Activated CD8-positive, alpha-beta memory T cell treated with anti-CD3 and anti-CD28 coated beads for 1 hour (primary cell): ENCODE results near the gene FUBP1.
"Not testable (repeated sequence)": the region's sequence is repeated elsewhere in the genome, so short reads cannot be mapped to it uniquely, and the experiment has no call there.

Source experiments
- DNase-seq, 2 donors: peaks; one replicate each; pipeline ENCODE4 v3.0.0-alpha.2; 2020; ENCODE audit warnings: low read depth in 1 of 2; ENCODE audit errors: extremely low read depth in 1 of 2

The FUBP1 gene

DNA sequence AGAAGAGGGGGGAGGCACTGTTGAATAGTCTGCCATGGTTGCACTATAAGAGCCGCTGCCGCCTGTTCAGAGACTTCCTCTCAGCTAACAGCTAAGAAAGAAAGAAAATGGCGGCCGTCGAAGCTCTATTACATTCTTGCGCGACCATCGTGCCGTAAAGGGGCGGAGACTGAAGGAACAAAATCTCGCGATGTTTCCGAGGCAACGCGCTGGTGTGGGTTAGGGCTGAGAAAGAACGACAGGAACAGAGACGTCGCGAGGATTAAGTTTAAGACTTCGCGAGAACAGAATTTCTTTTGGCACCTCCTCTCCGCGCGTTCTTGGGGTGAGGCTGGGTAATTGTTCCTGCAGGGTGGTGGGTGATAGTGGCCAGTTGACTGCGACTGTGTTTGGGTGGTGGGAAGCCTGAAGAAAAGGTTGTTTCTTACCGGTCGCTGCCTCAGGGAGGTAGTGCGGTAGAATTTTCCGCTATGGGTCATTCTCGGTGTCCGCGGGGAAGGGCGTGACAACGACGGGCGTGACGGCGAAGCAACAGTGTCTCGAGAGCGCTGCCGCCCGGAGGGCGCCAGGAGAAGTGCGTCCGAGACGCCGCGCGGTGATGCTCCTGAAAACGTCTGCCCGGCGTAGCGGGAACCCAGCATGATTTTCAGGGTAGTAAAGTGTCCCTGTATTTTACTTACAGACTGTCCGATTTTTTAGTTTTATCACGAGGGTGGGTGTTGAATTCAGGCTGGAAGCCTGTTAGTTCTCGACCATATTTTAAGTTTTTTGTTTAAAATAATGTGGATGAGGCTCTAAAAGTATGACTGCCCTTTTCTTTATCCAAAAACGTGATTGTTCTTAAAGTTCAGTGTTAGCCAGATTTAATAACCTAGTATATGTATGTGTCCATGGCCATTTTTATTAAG lies at the start of gene FUBP1:
FUBP1 (minus strand) TSS at position 104 of the 908 bp plus-strand sequence; CDS start at position 36, 68 bp downstream.
- peak; percentile 88 to 92 for DNase-seq

DNA sequence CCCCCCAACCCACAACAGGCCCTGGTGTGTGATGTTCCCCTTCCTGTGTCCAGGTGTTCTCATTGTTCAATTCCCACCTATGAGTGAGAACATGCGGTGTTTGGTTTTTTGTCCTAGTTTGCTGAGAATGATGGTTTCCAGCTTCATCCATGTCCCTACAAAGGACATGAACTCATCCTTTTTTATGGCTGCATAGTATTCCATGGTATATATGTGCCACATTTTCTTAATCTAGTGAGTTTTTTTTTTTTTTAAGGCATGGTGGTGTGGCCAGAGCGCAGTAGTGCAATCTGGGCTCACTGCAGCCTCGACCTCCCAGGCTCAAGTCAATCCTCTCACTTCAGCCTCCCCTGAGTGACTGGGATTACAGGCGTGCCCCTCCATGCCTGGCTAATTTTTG lies 42.3 kb upstream of the FUBP1 start:
- DNase-seq: not testable (repeated sequence)

DNA sequence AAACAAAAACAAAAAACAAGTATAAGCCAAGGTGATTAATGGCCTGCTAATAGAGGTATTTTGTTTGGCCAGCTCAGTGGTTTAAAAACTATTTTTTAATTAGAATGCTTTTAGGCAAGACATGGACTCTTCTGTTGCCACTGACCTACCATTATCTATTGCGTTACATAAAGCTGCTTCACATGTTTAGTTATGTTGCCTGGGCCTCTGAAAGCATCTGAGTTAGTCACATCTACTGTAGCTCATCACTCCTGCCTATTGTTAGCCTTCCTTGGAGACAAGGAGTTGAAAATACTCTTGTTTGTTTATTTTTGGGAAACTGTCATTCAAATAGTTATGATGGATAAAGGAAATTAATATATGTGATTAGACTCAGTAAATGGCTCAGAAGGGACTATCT lies 40.2 kb upstream of the FUBP1 start:
- DNase-seq: no peak

GRCh38 chr1:78015148-78015547 lies 36.3 kb upstream of the FUBP1 start:
- DNase-seq: no peak

GRCh38 chr1:78011050-78011449 lies 32.2 kb upstream of the FUBP1 start:
- DNase-seq: no peak

- DNase-seq: no peak
Observed at GRCh38 chr1:78009836-78010235, 31.0 kb upstream of the FUBP1 start.

GRCh38 chr1:78009276-78009675 lies 30.4 kb upstream of the FUBP1 start:
- no peak for DNase-seq

DNA sequence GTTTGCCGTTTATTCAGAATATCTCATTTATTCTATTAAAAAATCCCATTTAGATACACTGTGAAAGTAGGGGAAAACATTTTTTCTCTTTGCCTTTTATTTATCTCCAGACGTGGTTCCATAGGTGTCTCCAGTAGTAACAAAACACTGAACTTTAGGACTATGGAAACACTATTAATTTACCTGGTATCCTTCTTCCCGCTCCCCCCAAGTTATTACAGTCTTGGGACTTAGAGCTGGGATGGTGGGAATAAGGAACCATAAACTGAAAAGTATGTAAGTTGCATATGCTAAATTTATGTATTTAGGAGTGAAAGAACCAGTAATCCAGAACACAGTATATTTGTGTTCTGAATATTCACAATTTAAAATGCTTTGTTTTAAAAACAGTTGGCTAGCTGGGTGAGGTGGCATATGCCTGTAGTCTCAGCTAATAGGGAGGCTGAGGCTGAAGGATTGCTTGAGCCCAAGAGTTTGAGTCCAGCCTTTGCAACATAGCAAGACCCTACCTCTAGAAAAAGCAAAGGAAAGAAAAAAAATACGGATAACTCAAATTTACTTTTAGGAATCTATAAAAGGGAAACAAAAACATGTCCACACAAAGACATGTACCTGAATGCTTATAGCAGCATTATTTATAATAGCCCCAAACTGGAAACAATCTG lies 28.9 kb upstream of the FUBP1 start:
- no peak for DNase-seq

- DNase-seq: no peak
Observed at GRCh38 chr1:78006521-78006920, 27.6 kb upstream of the FUBP1 start.

DNA sequence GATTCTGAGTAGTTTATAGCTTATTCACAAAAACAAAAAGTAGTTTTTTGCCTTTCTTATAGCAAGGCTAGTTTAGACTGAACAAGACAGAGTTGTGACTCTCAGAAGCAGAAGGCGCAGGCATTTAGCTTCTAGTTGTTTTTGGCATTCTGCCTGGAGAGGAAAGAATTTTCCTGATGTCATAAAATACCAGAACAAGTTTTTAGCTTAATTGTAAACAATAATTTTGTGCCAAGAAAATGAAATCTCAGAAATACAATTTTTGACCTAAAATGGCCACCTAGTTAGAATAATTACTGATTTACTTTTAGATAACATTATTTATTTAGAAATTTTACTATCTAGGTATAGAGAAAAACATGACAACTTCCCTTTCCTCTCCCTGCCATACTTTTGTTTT lies 26.9 kb upstream of the FUBP1 start:
- no peak for DNase-seq

DNA sequence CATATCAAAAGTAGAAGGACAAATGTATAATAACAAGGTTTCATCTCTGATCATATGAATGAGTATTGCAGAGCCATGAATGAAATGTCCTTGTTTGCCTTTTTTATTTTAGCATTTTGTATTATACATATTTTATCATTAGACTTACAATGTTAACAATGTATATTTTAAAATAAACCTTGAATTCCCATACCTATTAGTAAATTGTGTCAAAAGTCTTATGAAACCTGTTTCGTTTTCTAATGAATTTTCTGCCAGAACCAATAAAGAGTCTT lies 26.5 kb upstream of the FUBP1 start:
- DNase-seq: no peak

DNA sequence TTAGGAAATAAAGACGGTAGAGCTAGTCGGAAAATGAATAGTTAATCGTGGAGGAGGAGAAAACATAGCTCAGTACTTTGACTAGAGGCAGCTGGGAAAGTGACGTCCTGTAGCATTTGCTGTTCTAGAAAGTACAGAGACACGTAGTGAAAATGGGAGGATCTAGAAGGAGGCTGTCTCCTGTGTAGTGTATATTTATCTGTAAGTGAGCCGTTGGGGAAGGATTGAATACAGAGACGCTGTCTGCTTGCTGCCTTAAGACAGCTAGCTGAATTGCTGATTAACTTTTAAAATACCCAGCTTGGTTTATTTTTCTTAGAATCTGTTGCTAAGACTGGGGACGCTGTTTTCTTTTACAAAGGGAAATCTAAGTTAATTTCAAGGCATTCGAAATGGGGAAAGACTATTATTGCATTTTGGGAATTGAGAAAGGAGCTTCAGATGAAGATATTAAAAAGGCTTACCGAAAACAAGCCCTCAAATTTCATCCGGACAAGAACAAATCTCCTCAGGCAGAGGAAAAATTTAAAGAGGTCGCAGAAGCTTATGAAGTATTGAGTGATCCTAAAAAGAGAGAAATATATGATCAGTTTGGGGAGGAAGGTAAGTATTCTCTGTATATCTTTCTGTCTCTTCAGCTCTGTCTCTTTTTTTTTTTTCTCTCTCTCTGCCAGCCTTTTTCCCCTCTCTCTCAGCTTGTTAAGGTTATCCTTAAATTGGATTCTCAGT lies 26.0 kb upstream of the FUBP1 start, which contains the start of gene DNAJB4:
DNAJB4 (plus strand) TSS at position 221 of the 729 bp plus-strand sequence; CDS start at position 393, 172 bp downstream.
- DNase-seq: peak; percentile 13 to 30

- no peak for DNase-seq
Observed at GRCh38 chr1:78003882-78004718, 25.2 kb upstream of the FUBP1 start.

DNA sequence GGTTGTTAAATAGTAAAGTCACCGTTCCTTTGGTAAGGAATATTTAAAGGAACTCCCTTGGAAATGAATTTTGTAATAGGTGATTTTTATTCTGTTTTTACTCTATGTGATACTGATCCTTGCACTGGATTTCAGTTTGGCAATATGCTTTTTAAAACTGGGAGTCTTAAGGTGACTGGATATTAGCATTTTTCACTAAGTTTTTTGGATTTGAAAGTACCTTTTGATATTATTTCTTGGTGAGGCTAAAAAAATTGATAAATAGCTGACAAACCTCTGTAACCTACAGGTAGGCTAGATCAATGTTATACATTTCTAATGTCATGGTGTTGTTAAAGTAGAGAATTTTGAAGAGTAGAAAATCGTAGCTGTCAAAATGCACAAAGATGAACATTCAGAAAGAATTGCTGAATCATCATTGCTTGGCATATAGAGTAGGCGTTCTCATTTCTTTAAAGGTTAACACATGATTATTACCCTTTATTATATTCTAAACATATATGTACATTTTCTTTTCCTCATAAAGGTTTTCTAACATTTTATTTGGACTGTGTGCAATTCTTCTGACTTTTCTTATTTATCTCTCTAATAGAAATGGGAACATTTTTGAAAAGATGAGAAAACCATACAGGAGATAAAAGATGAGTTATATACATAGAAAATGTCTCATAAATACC lies 24.3 kb upstream of the FUBP1 start:
- DNase-seq: no peak

- DNase-seq: not testable (repeated sequence)
Observed at GRCh38 chr1:78000536-78000935, 21.7 kb upstream of the FUBP1 start.

- no peak for DNase-seq
Observed at GRCh38 chr1:77996734-77997133, 17.9 kb upstream of the FUBP1 start.

DNA sequence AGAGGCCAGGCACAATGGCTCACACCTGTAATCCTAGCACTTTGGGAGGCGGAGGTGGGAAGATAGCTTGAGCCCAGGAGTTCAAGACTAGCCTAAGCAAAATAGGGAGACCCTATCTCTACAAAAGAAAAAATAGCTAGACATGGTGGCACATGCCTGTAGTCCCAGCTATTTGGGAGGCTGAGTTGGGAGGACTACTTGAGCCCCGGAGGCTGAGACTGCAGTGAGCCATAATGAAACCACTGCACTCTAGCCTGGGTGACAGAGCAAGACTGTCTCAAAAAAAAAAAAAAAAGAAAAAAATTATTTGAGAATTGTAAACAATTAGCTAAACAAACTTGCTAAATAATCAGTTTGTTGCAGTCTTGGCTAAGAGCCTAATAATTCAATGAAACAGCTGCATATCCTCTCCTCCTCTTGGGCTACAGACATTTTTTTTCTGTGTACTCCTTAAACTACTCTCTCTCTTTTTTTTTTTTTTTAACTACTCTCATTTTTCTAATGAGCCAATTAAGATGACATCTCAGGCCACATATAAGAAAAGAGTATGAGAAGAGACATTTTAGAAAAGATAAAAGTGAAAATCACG lies 15.3 kb upstream of the FUBP1 start:
- no peak for DNase-seq

DNA sequence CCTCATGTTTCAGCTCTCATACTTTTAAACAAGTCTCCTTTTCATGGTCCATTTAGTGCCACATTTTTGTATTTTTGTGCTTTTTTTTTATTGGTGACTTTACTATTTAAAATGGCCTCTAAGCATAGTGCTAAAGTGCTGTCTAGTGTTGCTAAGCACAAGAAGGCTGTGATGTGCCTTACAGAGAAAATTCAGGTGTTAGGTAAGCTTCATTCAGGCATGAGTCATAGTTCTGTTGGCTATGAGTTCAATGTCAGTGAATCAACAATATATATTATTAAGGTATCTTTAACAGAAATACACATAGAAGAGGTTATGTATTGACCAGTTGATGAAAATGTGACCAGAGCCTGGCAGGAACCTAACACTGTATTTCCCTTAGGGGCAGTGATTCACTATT lies 12.8 kb upstream of the FUBP1 start:
- DNase-seq: no peak

DNA sequence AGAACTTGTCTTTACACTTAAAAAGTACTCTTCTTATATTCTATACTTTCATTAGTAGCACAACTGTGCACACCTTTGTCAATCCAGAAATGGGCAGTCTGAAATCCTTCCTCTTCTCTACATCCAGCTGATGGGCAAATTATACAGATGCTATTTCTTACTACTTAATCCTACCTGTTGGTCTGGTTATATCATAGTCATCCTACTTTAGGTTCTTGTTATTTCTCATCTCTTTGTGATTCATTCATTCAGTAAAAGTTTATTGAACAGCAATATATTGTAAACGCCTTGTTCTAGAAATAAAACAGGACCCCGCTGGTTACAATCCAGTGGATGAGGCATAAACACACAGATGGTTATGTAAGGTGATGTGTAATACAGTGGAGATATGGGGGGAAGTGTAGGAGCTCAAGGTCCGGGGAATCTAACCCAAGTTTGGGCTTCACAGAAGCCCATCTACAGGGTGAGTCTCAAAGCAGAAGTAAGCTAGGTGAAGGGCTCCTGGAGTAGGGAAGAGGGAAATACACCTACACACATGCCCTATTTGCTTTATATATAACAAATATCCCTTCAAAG lies 11.8 kb upstream of the FUBP1 start:
- no peak for DNase-seq
